COLO668 (cell line): Measurements from ENCODE around the gene PDLIM1.
"Not testable (repeated sequence)": the region's sequence is repeated elsewhere in the genome, so short reads cannot be mapped to it uniquely, and the experiment has no call there.

Experiments
- DNase-seq: peaks from one replicate; lab custom pipeline; 2025; ENCODE audit not compliant: unreplicated experiment; lab: John Stamatoyannopoulos, UW

PDLIM1 gene

DNA sequence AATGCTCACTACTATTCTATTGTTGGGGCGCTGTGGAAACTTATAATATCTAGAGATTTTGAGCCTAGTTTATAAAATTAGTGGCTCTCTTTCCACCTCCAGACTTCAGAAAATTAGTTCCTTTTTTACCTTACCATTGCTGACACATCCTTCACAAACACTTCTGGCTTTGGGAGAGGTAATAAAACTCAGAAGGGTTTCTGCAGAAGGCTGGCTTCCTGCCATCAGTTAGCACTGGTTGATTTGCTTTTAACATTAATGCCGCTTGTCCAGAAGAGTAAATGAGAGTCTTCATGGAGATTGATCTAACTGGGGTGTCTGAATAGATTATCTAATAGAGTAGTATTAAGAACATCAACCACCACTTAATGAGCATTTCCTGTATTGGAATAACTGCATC, 76.4 kb downstream of the PDLIM1 start:
- no peak for DNase-seq

DNA sequence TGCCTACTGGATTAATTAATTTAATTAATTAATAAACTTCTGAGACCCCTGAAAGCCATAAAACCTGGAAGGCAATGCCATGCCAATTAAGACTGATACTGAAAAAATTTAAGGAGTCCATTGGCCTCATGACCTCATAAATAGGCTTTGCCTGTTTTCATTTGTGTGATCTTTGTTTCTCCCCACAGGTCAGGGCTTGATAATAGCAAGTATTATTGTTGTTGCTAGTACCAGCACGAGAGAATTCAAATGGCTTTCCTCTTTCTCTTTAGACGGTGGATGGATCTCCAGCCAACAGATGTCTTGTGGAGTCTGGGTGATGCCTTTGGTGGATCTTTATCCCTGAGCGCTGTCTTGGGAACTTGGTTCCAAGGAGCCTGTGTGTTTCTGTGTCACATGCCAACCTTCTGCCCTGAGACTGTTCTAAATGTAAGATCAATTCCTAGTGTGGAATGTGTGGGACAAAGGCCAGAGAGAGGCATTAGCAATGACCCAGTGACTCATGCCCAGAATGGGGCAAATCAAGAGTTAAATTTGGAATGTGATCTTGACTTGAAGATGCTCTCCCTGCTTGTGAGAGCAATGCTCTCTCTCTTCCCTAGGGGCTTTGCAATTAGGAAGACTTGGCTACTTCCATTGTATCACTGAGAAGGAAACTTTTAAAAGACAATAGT, 79.1 kb downstream of the PDLIM1 start:
- no peak for DNase-seq

DNA sequence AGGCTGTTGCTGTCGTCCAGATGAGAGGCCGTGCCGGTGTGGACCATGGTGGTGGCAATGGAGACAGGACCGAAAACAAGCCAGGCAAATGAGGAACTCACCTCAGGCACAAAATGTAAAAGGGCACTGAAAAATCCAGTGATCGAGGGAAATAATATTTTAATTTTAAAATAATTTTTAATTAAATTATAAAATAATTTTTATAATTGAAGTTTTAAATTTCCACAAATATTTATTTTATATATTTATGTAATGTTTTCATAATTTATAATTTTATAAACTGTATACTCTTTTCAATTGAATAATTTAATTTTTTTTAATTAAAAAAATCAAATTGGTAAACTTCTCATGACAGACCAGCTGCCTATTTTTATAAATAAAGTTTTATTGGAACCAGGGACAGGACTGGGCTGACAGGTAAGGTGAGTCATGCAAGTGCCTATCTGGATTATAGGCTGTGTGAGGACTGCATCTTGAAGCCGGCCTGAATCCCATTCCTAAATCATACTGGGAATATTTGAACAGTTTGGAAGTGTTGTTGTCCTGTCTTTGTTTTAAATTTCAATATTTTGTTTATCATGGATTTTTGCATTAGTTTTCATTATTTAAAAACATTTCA, 81.2 kb downstream of the PDLIM1 start:
- no peak for DNase-seq

DNA sequence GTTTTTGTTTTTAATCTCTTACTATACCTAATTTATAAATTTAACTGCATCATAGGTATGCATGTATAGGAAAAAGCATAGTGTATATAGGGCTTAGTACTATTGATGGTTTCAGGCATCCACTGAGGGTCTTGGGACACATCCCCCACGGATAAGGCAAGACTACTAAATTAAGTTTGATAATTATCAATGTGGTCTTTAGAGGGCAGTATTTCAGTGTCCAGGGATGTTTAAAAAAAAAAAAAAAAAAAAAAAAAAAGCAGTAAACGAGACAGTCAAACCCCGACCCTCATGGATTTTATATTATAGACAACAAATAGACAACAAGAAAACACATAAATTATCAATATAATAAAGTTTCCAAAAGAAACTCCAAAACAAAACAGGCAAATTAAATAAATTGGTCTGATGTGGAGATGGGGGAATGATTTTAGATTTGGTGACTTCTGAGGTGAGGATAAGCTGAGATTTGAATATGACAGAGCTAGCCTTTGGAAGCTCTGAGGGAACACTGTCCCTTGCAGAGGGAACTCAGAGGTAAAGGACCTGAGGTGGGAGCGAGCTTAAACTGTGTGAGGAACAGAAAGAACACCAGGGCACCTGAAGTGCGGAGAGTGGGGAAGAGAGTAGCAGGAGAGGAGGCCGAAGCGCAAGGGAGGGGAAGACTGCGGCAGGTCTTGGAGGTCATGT, 82.0 kb downstream of the PDLIM1 start:
- no peak for DNase-seq

DNA sequence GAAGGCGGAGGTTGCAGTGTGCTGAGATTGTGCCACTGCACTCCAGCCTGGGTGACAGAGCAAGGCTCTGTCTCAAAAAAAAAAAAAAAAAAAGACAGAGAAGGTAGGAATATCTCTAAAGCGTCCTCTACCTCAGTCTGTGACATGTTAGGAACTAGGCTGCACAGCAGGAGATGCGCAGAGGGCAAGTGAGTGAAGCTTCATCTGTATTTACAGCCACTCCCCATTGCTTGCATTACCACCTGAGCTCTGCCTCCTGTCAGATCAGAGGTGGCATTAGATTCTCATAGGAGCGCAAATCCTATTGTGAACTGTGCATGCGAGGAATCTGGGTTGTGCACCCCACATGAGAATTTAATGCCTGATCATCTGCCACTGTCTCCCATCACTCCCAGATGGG, 87.9 kb downstream of the PDLIM1 start:
- not testable (repeated sequence) for DNase-seq

DNA sequence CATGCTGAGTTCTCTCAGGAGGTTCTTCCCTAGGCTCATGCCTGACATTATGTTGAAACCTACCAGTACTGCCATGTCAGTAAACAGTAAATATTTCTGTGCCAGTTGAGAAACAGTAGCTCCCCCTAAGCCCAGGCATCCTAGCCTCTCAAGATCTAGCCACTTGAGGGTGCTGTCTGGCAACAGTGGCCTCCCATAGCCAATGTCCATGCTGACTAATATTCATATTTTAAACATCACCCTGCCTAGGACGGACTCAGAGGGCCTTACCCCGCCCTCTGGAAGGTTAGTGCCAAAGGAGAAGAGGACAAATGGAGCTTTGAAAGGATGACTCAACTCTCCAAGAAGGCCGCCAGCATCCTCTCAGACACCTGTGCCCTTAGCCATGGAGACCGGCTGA, 89.1 kb downstream of the PDLIM1 start:
- DNase-seq: no peak

DNA sequence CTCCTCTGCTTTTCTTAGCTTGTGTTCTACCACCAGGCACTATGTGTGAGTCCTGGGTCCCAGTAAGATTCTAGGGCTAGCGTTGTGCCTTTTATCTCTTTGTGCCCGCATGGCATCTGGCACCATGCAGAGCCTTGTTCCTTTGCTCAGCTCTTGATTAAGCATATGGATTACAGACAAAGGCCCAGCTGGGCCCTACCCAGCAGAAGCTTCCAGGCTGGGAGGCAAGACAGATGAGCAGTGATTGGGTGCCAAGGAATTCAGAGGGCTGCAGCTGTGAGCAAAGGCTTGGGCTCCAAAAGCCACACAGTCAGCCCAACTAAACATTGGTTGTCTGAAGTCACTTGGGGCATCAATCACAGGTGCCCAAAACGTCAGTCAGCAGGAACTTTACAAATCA, 94.8 kb downstream of the PDLIM1 start:
- DNase-seq: no peak

DNA sequence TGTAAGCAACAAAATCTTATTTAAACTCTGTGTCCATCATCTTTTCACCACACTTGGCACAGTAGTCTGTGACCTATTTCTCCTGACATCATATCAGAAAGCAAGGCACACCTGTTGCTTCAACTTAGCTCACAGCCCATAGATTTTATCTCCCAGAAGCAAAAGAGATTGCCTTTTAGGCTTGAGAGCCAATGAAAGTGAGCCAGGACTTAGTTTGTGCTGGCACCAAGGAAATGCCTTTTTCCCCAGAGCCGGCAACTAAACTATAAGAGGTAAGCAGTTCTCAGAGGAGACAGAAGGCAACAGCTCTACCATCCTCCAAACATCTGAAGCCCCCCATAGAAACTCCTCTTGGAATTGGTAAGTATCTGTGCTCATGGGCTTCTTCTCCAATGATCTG, 96.9 kb downstream of the PDLIM1 start, which contains the start of gene ACSM6:
Gene ACSM6 (plus strand): TSS at position 295 of the 400 bp plus-strand sequence. CDS start 248 bp downstream, outside the sequence.
- DNase-seq: no peak

DNA sequence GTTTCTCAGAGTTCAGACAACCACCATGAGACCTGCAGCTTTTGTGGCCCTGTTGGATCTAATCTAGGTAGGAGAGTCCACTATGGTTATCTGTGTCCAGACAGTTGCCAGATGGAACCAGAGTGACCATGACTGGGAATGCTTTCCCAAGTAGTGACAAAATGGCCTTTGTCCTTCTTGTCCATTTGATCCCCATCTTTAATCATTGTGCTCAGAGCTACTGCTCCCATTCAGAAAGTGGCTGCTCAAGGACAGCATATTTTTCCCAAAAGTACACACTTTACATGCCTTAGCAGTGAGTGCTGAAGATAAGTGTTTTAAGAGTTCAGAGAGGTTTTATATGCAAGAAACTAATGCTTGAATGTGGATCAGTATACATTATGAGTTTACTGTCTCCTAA, 102.2 kb downstream of the PDLIM1 start:
- no peak for DNase-seq

DNA sequence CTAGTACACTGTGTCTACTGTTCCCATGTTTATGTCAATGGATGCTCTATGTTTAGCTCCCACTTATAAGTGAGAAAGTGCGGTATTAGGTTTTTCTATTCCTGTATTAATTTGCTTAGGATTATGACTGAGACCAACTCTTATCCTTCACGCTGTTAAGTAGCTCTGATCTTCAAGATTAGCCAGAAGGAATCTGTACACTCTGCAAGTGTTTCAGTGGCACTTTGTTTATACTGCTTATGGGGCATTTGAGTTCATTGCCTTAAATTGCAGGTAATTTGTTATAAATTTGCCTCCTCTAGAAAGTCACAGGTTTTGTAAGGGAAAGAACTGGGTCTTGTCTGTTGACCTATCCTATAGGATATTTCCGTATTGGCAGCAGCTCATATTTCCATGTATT, 103.2 kb downstream of the PDLIM1 start:
- no peak for DNase-seq
